ENCODE measurements around the gene COBL.

DNA sequence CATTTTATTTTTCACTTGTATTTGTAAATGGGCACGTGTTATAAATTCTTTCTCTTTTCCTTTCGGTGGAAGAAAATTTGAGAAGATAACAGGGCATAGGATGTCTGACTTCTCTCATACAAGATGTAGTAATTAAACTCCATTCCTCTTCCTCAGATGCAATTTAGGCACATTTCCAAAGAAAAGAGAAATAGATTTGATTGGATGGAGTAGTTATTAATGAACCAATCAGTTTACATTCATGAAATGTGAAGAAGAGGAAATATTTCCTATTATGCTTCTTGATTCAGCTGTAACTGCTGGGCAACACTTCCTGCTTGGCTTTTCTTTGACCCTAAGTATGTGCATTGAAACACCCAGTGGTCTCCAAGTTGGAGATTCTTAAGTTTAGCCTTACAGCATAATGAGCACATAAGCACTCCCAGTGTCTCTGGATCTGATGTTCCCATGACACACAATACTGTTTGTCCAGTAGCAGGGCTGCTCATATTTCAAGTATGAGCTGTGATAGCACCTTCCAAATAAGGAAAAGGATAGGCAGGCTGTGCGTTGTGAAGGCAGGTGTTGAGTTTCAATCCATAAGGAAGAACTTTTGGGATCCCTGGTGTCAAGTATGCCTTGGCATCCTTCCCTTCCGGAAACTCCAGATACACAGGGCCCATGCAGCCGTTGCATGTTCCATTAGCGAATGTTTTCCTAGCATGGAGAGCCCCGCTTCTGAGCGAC is 33.4 kb upstream of the COBL start:
- TF ChIP-seq POLR2A (IDR thresholded peaks at IDR 0.05) (no peak), POLR2AphosphoS5 (IDR thresholded peaks at IDR 0.05) (no peak), EP300 (IDR thresholded peaks at IDR 0.05) (no peak)
- TF ChIP-seq, protein P1, sequence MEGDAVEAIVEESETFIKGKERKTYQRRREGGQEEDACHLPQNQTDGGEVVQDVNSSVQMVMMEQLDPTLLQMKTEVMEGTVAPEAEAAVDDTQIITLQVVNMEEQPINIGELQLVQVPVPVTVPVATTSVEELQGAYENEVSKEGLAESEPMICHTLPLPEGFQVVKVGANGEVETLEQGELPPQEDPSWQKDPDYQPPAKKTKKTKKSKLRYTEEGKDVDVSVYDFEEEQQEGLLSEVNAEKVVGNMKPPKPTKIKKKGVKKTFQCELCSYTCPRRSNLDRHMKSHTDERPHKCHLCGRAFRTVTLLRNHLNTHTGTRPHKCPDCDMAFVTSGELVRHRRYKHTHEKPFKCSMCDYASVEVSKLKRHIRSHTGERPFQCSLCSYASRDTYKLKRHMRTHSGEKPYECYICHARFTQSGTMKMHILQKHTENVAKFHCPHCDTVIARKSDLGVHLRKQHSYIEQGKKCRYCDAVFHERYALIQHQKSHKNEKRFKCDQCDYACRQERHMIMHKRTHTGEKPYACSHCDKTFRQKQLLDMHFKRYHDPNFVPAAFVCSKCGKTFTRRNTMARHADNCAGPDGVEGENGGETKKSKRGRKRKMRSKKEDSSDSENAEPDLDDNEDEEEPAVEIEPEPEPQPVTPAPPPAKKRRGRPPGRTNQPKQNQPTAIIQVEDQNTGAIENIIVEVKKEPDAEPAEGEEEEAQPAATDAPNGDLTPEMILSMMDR (IDR thresholded peaks at IDR 0.05), result no peak
